SK-N-MC (cell line): Measurements from ENCODE around the gene NUDT3.

Experiments used
- EZH2 ChIP-seq: fragments of 200-600 bp; sonication (generic); IDR thresholded peaks from one replicate; pipeline ENCODE4 v1.6.1; 2017; ENCODE audit warnings: antibody characterized with exemption
- POLR2AphosphoS5 ChIP-seq: IDR thresholded peaks from 2 replicates; pipeline ENCODE4 v1.6.1; 2012; ENCODE audit warnings: mild to moderate bottlenecking, low read depth, low read length, borderline replicate concordance

DNA sequence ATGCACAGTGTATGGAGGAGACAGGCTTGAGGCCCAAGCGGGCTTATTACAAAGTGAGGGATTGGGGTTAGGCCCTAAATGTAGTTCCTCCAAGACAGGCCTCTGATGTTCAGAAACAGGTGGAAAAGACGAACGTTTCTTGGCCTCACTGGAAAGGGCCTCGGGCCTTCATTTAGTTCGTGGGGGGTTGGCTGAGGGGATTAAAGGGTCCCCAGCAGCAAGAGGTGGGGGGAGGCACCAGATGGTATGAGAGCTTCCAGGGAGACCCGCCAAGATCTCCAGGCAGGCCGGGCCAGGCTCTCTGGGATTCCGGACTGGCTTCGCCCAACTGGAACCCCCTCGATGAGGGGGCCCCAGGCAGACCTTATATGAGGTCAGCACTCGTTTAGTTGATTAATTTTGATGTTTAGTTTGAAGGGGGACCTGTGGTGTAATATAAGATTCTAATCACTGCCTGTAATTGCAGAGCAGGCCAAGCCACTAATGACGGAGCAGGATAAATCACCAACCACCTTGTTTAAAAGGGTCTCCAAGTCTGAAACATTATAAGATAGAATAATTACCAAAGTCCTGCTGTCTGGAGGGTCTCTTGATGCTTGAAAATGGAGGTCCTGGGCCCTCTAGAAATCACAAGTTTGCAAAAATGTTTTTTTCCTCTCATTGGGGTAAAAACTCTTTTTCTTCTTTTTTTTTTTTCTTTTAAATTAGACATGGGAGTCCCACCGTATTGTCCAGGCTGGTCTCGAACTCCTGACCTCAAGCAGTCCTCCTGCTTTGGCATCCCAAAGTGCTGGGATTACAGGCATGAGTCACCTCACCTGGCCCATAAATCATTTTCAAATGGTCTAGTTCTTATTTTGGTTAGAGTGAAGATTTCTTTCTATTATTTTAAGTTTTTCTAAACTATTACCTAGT, 153.6 kb downstream of the NUDT3 start:
- no peak; the same call in 1 of the 2 replicates for TF ChIP-seq POLR2AphosphoS5
- TF ChIP-seq EZH2 = no peak
